T47D (cell line): ENCODE results near the gene GPR83.
A peak's percentile ranks its signal among the peaks of the same experiment; 100 is the strongest.

Source experiments
- DNase-seq, 2 experiments: peaks; one replicate each; pipeline versions ENCODE4 v3.0.0 to v3.0.0-alpha.2; 2011 to 2012; ENCODE audit warnings: low read depth in 1 of 2, low spot score in 1 of 2
- JUND ChIP-seq: IDR thresholded peaks from 2 replicates; pipeline ENCODE4 v1.6.1; 2012; ENCODE audit warnings: low read depth
- in situ Hi-C: cut with HindIII; loops from 2 replicates; pipeline ENCODE4 v1.10.0; 2016; ENCODE audit warnings: low sequenced_read_pairs, low pct_unique_long_range_greater_than_20kb

GPR83 gene

DNA sequence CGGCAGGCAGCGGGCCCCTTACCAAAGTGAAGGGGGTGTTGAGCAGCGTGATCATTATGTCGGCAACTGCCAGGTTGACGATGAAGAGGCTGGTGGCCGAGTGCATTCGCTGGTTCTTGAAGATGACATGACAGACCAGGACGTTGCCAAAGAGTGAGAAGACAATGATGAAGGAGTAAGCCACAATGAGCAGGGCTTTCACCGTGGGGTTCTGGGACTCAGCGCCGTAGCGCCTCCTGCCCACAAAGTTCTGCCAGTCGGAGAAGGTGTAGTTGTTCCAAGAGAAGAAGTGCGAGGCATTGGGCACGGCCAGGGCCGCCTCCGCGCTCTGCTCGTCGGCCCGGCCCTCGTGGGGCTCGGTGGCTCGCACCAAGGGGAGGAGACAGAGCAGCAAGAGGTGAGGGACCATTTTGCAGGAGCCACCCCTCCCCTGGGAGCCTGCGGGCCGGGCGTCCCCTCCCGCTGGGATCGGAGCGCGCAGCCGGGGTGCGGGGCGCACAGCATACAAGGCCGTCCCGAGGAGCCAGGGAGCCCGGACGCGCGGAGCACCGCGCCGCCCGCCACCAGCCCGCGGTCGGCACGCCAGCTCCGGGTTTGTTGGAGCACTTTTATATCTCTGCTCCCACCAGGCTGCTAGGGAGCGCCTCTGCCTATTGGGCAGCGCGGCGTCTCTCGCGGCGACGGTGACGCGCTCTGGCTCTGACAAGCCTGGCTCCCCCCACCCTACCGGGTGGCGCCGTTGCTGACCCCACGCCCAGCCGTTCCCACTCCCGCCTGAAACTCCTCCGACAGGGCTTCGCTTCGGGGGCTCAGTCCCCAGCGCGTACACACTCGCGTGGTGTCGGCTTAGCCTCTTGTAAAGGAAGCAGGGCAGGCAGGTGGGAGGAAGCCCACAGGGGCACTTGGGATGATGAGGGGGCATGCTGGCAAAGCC, at the start of gene GPR83:
Gene GPR83 (minus strand): TSS at position 581 of the 934 bp plus-strand sequence. CDS start 172 bp downstream, at position 409.
- no peak for TF ChIP-seq JUND
- DNase-seq = no peak
- in situ Hi-C loops = no loop called here

DNA sequence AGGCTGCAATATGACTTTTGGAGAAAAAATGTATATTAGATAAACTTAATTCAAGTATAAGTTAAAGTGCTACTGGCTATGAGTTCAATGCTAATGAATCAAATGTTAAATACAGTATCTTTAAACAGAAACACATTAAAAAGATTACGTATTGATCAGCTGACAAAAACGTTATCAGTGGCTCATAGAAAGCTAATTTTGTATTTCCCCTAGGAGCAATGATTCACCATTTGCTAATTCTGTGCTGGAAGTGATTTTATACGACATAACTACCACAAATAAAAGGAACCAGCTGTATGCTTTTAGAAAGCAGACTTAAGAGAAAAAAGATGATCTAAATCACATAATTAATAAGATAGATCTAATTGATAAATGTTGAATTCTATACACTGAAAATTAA, 48.8 kb upstream of the GPR83 start:
- in situ Hi-C loops = no loop called here

DNA sequence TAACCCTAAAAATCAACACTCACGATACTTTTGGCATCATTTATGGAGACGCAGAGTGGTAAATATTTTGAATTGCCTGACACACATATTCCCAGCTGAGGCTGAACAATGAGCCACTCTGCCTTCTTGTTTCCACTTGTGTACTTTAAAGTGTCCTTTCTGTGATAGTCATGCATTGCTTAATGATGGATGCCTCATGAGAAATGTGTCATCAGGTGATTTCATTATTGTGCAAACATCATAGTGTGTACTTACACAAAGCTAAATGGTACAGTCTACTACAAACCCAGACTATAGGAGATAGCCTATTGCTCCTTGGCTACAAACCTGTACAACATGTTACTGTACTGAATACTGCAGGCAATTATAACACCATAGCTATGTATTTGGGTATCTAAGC, 48.2 kb upstream of the GPR83 start:
- in situ Hi-C loops = no loop called here
- peak in 1 of 2 experiments; percentile 4 for DNase-seq

More for the DNA sequence above, 48.8 kb upstream of the GPR83 start:
- TF ChIP-seq JUND = no peak
- no peak for DNase-seq

DNA sequence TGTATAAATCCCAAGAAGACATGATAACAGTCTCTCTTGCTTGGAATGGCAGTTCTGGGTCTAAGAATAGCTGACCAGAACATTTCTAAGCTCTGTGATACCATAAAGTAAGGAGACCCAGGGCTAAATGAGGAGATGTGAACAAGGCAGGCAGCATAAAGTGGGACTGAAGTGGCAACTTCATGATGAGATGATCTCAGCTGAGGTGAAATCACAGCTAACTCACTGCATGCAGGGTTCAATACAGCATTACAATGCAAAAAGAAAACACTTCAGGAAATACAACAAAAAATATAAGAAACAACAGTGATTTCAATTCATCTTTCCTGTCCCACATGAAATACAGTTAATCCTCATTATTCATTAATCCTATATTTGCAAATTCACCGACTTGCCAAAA, 47.8 kb upstream of the GPR83 start:
- TF ChIP-seq JUND = no peak
- no peak for DNase-seq
- in situ Hi-C loops = no loop called here

More for the DNA sequence above, 48.2 kb upstream of the GPR83 start:
- no peak for TF ChIP-seq JUND

DNA sequence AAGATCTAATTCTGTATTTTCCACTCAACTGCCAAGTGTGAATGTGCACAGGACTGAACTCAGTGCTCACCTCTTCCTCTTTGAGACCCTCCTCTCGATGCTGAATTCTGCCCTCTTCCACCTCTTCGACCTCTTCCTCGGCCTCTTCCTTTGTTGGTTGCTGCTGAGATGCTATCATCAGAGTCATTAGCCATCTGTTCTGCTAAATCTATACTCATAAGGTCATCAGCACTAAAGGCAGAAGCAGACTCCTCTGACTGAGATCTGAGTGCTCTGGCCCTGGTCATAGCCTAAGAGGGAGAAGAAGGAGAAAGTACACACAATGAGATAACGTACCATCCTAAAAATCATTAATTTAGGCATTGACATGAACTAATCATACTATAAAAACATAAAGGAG, 45.9 kb upstream of the GPR83 start:
- no peak for TF ChIP-seq JUND
- in situ Hi-C loops = no loop called here
- DNase-seq = no peak

DNA sequence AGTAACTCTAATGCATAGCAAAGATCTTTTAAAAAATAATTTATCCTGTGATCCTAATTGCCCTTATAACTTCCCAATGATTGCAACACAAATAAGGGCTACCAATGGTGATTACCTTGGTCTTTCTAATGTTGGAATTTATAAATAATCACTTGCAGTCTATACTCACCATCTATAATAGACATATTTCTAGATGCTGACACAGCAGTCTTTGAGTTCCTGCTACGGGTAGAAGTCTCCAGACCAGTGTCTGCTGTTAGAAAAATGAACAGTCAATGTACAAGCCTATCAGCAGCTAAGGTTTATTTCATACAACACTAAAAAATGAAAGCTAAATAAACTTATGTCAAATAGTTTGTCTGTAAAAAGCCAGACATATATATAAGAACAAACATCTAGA, 44.4 kb upstream of the GPR83 start:
- in situ Hi-C loops = no loop called here
- no peak for DNase-seq
- no peak for TF ChIP-seq JUND

DNA sequence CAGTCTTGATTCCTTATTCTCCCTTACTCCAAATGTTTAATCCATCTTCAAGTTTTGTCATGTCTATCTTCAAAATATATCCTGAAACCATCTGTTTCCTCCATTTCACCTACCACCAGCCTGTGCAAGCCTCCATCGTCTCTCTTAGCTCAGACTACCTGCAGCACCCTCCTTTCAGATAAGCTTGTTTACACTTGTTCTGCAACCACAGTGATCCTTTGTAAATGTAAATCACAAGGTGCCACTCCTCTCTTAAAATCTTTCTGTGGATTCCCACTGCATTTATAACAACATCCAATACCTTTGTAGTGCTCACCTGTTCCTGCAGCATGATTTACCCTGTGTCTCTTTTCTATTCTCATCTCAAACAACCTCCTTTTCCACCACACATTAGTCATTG, 31.8 kb upstream of the GPR83 start:
- TF ChIP-seq JUND = no peak
- in situ Hi-C loops = no loop called here
- DNase-seq = no peak

DNA sequence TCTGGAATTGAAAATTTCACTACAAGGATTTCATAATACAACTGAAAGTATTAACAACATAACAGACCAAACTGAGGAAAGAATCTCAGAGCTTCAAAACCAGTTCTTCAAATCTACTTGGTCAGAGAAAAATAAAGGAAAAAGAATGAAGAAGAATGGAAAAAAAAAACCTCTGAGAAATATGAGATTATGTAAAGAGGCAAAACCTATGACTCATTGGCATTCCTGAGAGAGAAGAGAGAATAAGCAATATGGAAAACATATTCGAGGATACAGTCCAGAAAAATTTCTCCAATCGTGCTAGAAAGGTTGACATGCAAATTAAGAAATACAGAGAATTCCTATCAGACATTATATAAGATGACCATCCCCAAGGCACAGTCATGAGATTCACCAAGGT, 23.4 kb upstream of the GPR83 start:
- DNase-seq = no peak
- in situ Hi-C loops = no loop called here
- TF ChIP-seq JUND = no peak

DNA sequence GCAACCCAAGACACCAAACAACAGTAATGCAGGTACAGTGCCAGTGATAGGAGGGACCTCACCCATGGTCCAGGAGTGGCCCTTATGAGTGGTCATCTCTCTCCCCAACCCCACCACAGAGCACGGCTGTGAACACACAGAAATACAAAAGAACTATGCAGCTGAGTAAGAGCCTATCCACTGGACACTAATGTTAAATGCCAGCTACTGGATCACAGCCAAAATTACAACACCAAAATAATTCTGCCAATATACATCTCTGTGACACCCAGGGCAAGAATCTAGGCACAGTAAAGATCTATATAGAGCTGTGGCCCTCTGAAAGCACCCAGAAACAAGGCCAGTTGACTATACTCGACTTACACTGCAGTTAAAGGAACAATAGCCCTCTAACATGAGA, 22.8 kb upstream of the GPR83 start:
- DNase-seq = no peak
- TF ChIP-seq JUND = no peak
- in situ Hi-C loops = no loop called here

DNA sequence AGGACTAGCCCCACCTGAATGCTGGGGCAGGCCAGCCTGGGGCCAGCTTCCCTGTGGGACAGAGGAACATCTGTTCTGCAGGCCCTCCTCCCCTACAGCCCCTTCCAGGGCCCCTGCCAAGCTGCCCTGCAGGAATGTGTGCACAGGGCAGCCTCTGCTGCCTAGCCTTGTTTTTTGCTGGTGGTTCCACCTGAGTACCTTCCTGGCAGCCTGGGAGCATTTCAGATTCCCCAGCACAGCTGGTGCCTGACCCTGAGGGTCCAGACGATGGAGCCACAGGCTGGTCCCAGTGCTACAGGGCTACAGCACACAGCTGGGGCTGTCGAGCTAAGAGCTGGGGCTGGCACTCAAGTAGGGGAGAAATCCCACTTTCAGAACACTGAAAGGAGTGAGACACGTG, 22.3 kb upstream of the GPR83 start:
- no peak for DNase-seq
- in situ Hi-C loops = no loop called here
- TF ChIP-seq JUND = no peak

DNA sequence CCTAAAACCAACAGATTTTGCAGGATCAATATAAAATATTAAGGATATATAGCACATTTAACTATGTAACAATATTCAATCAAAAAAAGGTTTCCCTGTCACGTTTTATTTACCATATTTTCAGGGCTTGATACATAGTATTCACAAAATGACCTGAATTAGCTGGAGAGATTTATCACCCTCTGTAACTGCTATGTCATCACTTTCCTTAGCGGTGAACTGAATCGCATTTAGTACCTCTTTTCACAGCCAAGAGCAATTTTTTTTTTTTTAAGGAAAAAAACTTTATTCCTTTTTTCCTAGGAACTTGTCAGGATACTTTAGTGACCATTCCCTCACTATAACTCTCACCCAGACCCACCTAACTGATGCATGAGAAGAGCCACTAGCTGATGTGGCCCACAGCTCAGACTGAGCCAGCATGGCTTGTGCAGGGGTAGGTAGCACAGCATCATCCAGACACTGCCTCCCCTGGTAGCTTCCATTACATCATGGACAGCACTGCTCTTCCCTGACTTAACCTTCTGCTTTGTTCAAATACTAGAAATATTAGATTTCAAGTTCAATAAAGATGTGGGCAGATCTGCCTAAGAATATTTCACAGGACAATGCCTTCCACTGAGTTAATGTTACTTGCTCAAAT, 17.0 kb upstream of the GPR83 start:
- no peak for TF ChIP-seq JUND
- no peak for DNase-seq
- in situ Hi-C loops = no loop called here

DNA sequence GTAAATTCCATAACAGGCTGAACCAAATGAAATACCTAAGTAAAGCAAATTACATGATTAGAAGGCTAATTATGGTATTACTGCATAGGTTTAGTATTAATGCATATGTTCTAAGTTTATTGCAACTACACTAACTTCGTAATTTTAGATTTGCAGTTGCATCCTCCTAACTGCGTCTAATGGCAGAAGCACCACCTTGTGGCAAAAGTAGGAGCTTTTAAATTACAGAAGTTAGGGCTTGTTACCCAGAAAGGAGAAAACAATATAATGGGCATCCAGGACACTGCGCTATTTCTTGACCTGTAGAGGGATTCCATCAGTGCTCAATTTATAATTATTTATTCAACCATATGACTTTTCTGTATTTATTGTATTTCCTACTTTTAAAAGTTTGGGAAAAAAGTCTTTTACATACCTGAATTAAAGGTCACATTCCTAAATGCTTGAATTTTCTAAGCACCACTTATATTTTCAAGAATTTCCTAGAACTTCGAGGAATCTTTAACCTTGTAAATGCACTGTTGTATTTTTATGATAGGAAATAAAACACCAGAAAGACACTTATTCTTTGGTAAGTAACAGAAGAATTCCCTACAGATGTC, 16.3 kb upstream of the GPR83 start:
- no peak for TF ChIP-seq JUND
- DNase-seq = peak in 1 of 2 experiments; percentile 68
- in situ Hi-C loops = no loop called here
